PC-9 (cell line): ENCODE results near the gene UBE2QL1. TPM values are rescaled to one million over a fixed set of nuclear protein-coding genes. Genes with fewer than 3 reads are reported as not detected.

ENCODE experiments used
- BruUV-seq: library from RNA; stranded (reverse); fragments of 400-500 nt; replicated peaks from 2 replicates; lab custom pipeline; 2021; lab: Mats Ljungman, UMichigan
- CTCF ChIA-PET: fragments of 300-600 bp; sonication (Branson Sonifier 250); formaldehyde crosslinking; loops from one replicate; lab custom pipeline; 2022; ENCODE audit warnings: antibody characterized with exemption; lab: Charles Lee
- POLR2A ChIA-PET: fragments of 300-600 bp; sonication (Branson Sonifier 250); formaldehyde crosslinking; loops from one replicate; lab custom pipeline; 2022; ENCODE audit warnings: antibody characterized with exemption; ENCODE audit not compliant: unreplicated experiment; lab: Charles Lee
- DNase-seq, 2 experiments: peaks; one replicate each; pipeline versions ENCODE4 v3.0.0 to v3.0.0-alpha.2; 2015 to 2022; ENCODE audit warnings: mixed read lengths in 1 of 2
- H2AFZ ChIP-seq: fragments of 200-600 bp; sonication (generic); 2 replicates; pipeline ENCODE4 v1.8.1; 2017; ENCODE audit warnings: antibody characterized with exemption
- H3F3A ChIP-seq: fragments of 200-600 bp; sonication (generic); 2 replicates; pipeline ENCODE4 v1.8.1; 2017; ENCODE audit warnings: antibody characterized with exemption, mild to moderate bottlenecking, low read depth; ENCODE audit not compliant: insufficient read depth
- H3K27ac ChIP-seq: fragments of 200-600 bp; sonication (generic); 2 replicates; pipeline ENCODE4 v1.6.1; 2016; ENCODE audit warnings: mixed run types
- H3K27me3 ChIP-seq: fragments of 200-600 bp; sonication (generic); 2 replicates; pipeline ENCODE4 v1.6.1; 2016; ENCODE audit warnings: low read depth, mixed run types; ENCODE audit not compliant: insufficient read depth
- H3K36me3 ChIP-seq: fragments of 200-600 bp; sonication (generic); 2 replicates; pipeline ENCODE4 v1.6.1; 2016; ENCODE audit warnings: low read depth, mixed run types
- H3K4me1 ChIP-seq: fragments of 200-600 bp; sonication (generic); replicated peaks from 2 replicates; pipeline ENCODE4 v1.6.1; 2016; ENCODE audit warnings: mixed run types; ENCODE audit not compliant: insufficient read depth
- H3K4me2 ChIP-seq: fragments of 200-600 bp; sonication (generic); 2 replicates; pipeline ENCODE4 v1.6.1; 2017; ENCODE audit warnings: mixed run types
- H3K4me3 ChIP-seq: fragments of 200-600 bp; sonication (generic); 2 replicates; pipeline ENCODE4 v1.6.1; 2016; ENCODE audit warnings: mixed run types
- H3K79me2 ChIP-seq: fragments of 200-600 bp; sonication (generic); 2 replicates; pipeline ENCODE4 v1.6.1; 2017; ENCODE audit warnings: low read depth, mixed run types
- H3K9me2 ChIP-seq: fragments of 200-600 bp; sonication (generic); 2 replicates; pipeline ENCODE4 v1.8.1; 2017; ENCODE audit warnings: mild to moderate bottlenecking; ENCODE audit not compliant: insufficient read depth
- H3K9me3 ChIP-seq: fragments of 200-600 bp; sonication (generic); 2 replicates; pipeline ENCODE4 v1.8.1; 2016; ENCODE audit warnings: low read depth; ENCODE audit not compliant: insufficient read depth
- H4K20me1 ChIP-seq: fragments of 200-600 bp; sonication (generic); 2 replicates; pipeline ENCODE4 v1.8.1; 2017; ENCODE audit not compliant: insufficient read depth
- EZH2 ChIP-seq: fragments of 200-600 bp; sonication (generic); IDR thresholded peaks from 2 replicates; pipeline ENCODE4 v1.8.0; 2017; ENCODE audit warnings: antibody characterized with exemption, low read depth
- intact Hi-C: fragments of 100-400 bp; cut with micrococcal nuclease; formaldehyde crosslinking; loops from one replicate; pipeline ENCODE4 v1.10.0; 2022; ENCODE audit not compliant: unreplicated experiment
- total RNA-seq: library from RNA; stranded (reverse); gene quantifications from 2 replicates; pipeline ENCODE4 v1.2.3, GENCODE V29; 2021
- TF ChIP-seq, protein P1 (sequence below): fragments of 200-600 bp; sonication (generic); conservative IDR thresholded peaks from 2 replicates; pipeline ENCODE4 v1.6.1; 2017; ENCODE audit warnings: mixed run types, antibody characterized with exemption, mild to moderate bottlenecking, moderate library complexity

UBE2QL1 gene
- total RNA-seq, 1 experiment from 2014 or later = not detected

DNA sequence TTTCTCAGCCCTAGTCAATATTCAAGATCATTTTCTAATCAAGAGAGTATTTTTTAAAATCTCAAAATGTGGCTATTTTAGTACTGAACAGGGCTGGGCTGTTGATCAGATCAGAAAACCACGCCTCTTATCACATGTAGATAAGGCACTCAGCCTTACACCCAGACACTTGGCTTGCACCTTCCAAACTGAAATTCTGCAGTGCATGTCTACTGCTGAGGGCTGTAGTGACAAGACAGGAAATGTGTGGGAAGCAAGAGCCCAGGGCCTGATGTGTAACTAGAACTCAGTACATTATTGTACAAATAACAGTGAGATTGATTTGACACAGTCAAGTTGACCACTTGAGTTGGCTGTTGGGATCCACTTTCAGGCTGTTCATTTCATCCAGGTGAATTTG, 48.6 kb downstream of the UBE2QL1 start:
- POLR2A ChIA-PET = no interaction called here
- no peak overlapping the region for H3K4me3 ChIP-seq

DNA sequence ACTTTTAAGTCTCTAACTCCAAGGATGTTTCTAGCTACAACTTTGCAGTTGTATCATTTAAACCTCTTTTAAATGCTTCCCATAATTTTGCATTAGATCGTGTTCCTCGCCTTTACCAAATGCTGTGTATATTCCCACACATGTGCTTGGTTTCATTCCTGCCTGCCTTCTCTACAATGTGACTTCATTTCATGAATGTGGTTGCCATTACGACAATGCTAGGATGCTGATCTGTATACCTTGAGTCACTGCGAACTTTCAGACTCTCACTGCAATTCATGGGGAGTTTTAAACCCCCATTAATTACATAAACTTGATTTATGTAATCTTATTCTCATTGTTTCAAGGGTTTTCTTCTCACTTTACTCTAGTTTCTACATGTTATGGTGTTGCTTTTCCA, 50.3 kb downstream of the UBE2QL1 start:
- Histone ChIP-seq H3K79me2 (no peaks in the 10 kb centered on the region), H3F3A (no peaks in the 10 kb centered on the region), H3K27me3 (peaks cover 84% of the 10 kb centered on the region), H3K9me2 (no peaks in the 10 kb centered on the region), H3K36me3 (no peaks in the 10 kb centered on the region), H3K27ac (no peak overlapping the region), H2AFZ (no peak overlapping the region), H4K20me1 (no peaks in the 10 kb centered on the region), H3K4me2 (no peak overlapping the region), H3K4me3 (no peak overlapping the region), H3K9me3 (peaks cover 5% of the 10 kb centered on the region; the same call in 1 of the 2 replicates), H3K4me1 (no peaks in the 10 kb centered on the region)
- no peak for TF ChIP-seq EZH2
- TF ChIP-seq, protein P1, sequence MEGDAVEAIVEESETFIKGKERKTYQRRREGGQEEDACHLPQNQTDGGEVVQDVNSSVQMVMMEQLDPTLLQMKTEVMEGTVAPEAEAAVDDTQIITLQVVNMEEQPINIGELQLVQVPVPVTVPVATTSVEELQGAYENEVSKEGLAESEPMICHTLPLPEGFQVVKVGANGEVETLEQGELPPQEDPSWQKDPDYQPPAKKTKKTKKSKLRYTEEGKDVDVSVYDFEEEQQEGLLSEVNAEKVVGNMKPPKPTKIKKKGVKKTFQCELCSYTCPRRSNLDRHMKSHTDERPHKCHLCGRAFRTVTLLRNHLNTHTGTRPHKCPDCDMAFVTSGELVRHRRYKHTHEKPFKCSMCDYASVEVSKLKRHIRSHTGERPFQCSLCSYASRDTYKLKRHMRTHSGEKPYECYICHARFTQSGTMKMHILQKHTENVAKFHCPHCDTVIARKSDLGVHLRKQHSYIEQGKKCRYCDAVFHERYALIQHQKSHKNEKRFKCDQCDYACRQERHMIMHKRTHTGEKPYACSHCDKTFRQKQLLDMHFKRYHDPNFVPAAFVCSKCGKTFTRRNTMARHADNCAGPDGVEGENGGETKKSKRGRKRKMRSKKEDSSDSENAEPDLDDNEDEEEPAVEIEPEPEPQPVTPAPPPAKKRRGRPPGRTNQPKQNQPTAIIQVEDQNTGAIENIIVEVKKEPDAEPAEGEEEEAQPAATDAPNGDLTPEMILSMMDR = no peak
- no peak for DNase-seq
- POLR2A ChIA-PET = no interaction called here
- CTCF ChIA-PET = no interaction called here
- intact Hi-C loops = no loop called here
- BruUV-seq = no TSS peak

More for the DNA sequence above, 48.6 kb downstream of the UBE2QL1 start:
- TF ChIP-seq, protein P1 = no peak
- TF ChIP-seq EZH2 = no peak
- H4K20me1 ChIP-seq = no peaks in the 10 kb centered on the region
- H3K27me3 ChIP-seq = peaks cover 91% of the 10 kb centered on the region
- intact Hi-C loops = no loop called here
- H3K4me1 ChIP-seq = 0 out of 2 replicates have a peak, but pooled peaks cover 5% of the 10 kb centered on the region
- H3K79me2 ChIP-seq = no peaks in the 10 kb centered on the region
- H3K9me3 ChIP-seq = no peaks in the 10 kb centered on the region
- H3K9me2 ChIP-seq = no peaks in the 10 kb centered on the region
- H3K36me3 ChIP-seq = no peaks in the 10 kb centered on the region
- H2AFZ ChIP-seq = no peak overlapping the region
- no peak for DNase-seq
- H3K27ac ChIP-seq = no peak overlapping the region
- BruUV-seq = no TSS peak
- no peaks in the 10 kb centered on the region for H3F3A ChIP-seq
- CTCF ChIA-PET = no interaction called here
- H3K4me2 ChIP-seq = no peak overlapping the region

DNA sequence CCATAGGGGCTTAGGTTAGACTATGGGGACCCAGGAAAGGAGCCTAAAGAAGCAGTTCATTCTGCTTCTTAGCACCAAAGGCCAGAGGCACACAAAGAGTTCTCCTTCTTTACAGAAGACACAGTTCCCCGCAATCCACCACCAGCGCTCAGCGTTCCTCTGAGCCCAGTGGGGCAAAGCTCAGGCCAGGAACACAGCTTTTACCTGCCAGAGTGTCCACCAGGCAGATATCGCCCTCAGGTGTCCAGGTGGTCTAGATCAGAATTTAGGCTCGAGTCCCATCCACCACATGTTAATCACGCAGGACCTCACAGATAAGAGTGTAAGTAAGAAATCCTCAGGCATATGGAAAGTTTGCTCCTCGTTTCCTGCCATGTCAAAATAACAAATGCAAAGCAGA, 53.0 kb downstream of the UBE2QL1 start:
- H3K9me2 ChIP-seq = no peaks in the 10 kb centered on the region
- no TSS peak for BruUV-seq
- ChIA-PET POLR2A (no interaction called here), CTCF (no interaction called here)
- no peaks in the 10 kb centered on the region for H4K20me1 ChIP-seq
- no peak for TF ChIP-seq EZH2
- TF ChIP-seq, protein P1 = no peak
- H3K36me3 ChIP-seq = no peaks in the 10 kb centered on the region
- H3F3A ChIP-seq = no peaks in the 10 kb centered on the region
- no peak overlapping the region for H3K4me2 ChIP-seq
- peaks cover 5% of the 10 kb centered on the region; the same call in 1 of the 2 replicates for H3K9me3 ChIP-seq
- H3K27ac ChIP-seq = no peak overlapping the region
- no peaks in the 10 kb centered on the region for H3K79me2 ChIP-seq
- H2AFZ ChIP-seq = no peak overlapping the region
- no peaks in the 10 kb centered on the region; the same call in 1 of the 2 replicates for H3K4me1 ChIP-seq
- peaks cover 74% of the 10 kb centered on the region for H3K27me3 ChIP-seq
- H3K4me3 ChIP-seq = no peak overlapping the region
- intact Hi-C loops = no loop called here
- DNase-seq = no peak
